22Rv1 (cell line): ENCODE results near the gene ITPR2.

Experiments used
- CTCF ChIP-seq: fragments of 450-650 bp; IDR thresholded peaks from 2 replicates; pipeline ENCODE4 v1.5.1; 2017; ENCODE audit warnings: mild to moderate bottlenecking
- ZFX ChIP-seq: fragments of 450-650 bp; IDR thresholded peaks from 2 replicates; pipeline ENCODE4 v1.6.1; 2017; ENCODE audit warnings: antibody characterized with exemption, borderline replicate concordance

- no peak for TF ChIP-seq CTCF
- TF ChIP-seq ZFX: no peak
These were observed 27.5 kb downstream of the ITPR2 start for GRCh38 chr12:26805401-26805971.
